Progenitor cell of endocrine pancreas (in vitro differentiated cells): ENCODE data around the gene SCAPER. TPM values are rescaled to one million over a fixed set of nuclear protein-coding genes. Genes with fewer than 3 reads are reported as not detected.

Experiments
- DNase-seq: peaks from one replicate; pipeline ENCODE4 v3.0.0; 2021; ENCODE audit warnings: low spot score; ENCODE audit not compliant: unreplicated experiment
- H3K27ac Mint-ChIP-seq: 2 replicates; pipeline ENCODE4 v1.8.0; 2021; ENCODE audit warnings: mild to moderate bottlenecking, moderate library complexity, mixed read lengths
- H3K27me3 Mint-ChIP-seq: 2 replicates; pipeline ENCODE4 v1.8.0; 2021; ENCODE audit warnings: mixed read lengths
- H3K36me3 Mint-ChIP-seq: 2 replicates; pipeline ENCODE4 v1.8.0; 2022; ENCODE audit warnings: mixed read lengths; ENCODE audit not compliant: insufficient read depth
- H3K4me1 Mint-ChIP-seq: 2 replicates; pipeline ENCODE4 v1.8.0; 2021; ENCODE audit warnings: low read depth, mixed read lengths
- H3K4me3 Mint-ChIP-seq: 2 replicates; pipeline ENCODE4 v1.8.0; 2021; ENCODE audit warnings: low read depth, mild to moderate bottlenecking, moderate library complexity, mixed read lengths
- H3K9me3 Mint-ChIP-seq: 2 replicates; pipeline ENCODE4 v1.8.0; 2021; ENCODE audit warnings: low read depth, mixed read lengths
- CTCF ChIP-seq: fragments of 200-600 bp; sonication (generic); IDR thresholded peaks from one replicate; pipeline ENCODE4 v1.5.0; 2021; ENCODE audit warnings: antibody characterized with exemption, mild to moderate bottlenecking; ENCODE audit not compliant: unreplicated experiment
- total RNA-seq: library from RNA; stranded (reverse); gene quantifications from 2 replicates; pipeline ENCODE4 v1.2.1, GENCODE V29; 2021

Gene SCAPER
- total RNA-seq, 1 donor from 2014 or later = 43.1 TPM

- Mint-ChIP-seq H3K27ac (peak overlapping the region; percentile 49), H3K4me1 (peaks cover 28% of the 10 kb centered on the region), H3K27me3 (peaks cover 91% of the 10 kb centered on the region), H3K36me3 (no peaks in the 10 kb centered on the region), H3K9me3 (no peaks in the 10 kb centered on the region), H3K4me3 (peak overlapping the region; percentile 67)
- no peak for DNase-seq
- TF ChIP-seq CTCF = no peak
Observed at GRCh38 chr15:76337059-76337695, 568.0 kb downstream of the SCAPER start.

GRCh38 chr15:76336254-76337058 is 568.7 kb downstream of the SCAPER start, which contains the start of gene ISL2:
ISL2 (plus strand) TSS chr15:76336773; CDS start chr15:76336884, 111 bp downstream.
- TF ChIP-seq CTCF = no peak
- Mint-ChIP-seq H3K9me3 (no peaks in the 10 kb centered on the region), H3K4me3 (peak within 1 kb of the TSS; percentile 67), H3K36me3 (no peaks in the 10 kb centered on the region), H3K27ac (peak within 1 kb of the TSS; percentile 58), H3K4me1 (peaks cover 28% of the 10 kb centered on the region), H3K27me3 (peaks cover 84% of the 10 kb centered on the region)
- DNase-seq = peak; percentile 52

GRCh38 chr15:76335307-76336253 is 569.6 kb downstream of the SCAPER start:
- peak overlapping the region; percentile 53 for H3K4me3 Mint-ChIP-seq
- no peaks in the 10 kb centered on the region for H3K36me3 Mint-ChIP-seq
- H3K27me3 Mint-ChIP-seq = peaks cover 77% of the 10 kb centered on the region
- no peak for DNase-seq
- TF ChIP-seq CTCF = no peak
- peaks cover 26% of the 10 kb centered on the region for H3K4me1 Mint-ChIP-seq
- peak overlapping the region; percentile 58 for H3K27ac Mint-ChIP-seq
- H3K9me3 Mint-ChIP-seq = no peaks in the 10 kb centered on the region

- no peak for TF ChIP-seq CTCF
- Mint-ChIP-seq H3K36me3 (no peaks in the 10 kb centered on the region), H3K4me3 (peak overlapping the region; percentile 8), H3K27ac (no peak overlapping the region), H3K4me1 (peaks cover 20% of the 10 kb centered on the region), H3K27me3 (peaks cover 75% of the 10 kb centered on the region), H3K9me3 (no peaks in the 10 kb centered on the region)
- DNase-seq = no peak
Observed at GRCh38 chr15:76334438-76335306, 570.5 kb downstream of the SCAPER start.
